AG10803 (cell line): ENCODE data around the gene NMT1.

Source experiments
- DNase-seq: peaks from one replicate; pipeline ENCODE4 v3.0.0; 2010; ENCODE audit warnings: low read depth
- H3K4me3 ChIP-seq: 2 replicates; pipeline ENCODE4 v1.5.1; 2011; ENCODE audit warnings: mild to moderate bottlenecking, low read length, control low read depth
- TF ChIP-seq, protein P1 (sequence below): conservative IDR thresholded peaks from 2 replicates; pipeline ENCODE4 v1.5.1; 2011; ENCODE audit warnings: mild to moderate bottlenecking, low read length, control low read depth, inconsistent platforms

NMT1 gene

DNA sequence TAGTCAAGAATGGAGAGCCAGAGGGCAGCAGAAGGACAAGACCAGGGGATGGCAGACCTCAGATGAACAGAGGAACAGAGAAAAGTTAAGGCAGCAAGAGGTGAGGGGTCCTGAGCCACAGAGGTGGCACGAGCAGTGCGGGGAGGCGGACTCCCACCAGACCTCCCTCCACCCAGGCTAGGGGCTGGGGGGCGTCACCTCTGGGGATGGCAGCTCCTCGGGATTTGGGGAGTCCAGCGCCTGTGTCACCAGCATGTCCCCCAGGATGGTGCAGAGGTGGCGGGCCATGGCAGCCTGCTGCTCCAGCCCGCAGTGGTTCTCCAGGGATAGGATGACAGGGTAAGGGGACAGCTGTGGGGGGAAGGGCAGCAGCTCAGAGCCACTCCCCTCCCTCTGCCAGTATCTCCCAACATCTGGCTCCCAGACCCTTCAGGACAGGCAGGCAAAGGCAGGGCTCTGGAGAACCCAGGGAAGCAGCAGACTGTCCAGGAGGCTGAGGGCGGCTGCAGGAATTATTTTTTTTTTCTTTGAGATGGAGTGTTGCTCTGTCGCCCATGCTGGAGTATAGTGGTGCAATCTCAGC is 55.4 kb downstream of the NMT1 start:
- H3K4me3 ChIP-seq = no peak overlapping the region
- no peak for DNase-seq
- TF ChIP-seq, protein P1, sequence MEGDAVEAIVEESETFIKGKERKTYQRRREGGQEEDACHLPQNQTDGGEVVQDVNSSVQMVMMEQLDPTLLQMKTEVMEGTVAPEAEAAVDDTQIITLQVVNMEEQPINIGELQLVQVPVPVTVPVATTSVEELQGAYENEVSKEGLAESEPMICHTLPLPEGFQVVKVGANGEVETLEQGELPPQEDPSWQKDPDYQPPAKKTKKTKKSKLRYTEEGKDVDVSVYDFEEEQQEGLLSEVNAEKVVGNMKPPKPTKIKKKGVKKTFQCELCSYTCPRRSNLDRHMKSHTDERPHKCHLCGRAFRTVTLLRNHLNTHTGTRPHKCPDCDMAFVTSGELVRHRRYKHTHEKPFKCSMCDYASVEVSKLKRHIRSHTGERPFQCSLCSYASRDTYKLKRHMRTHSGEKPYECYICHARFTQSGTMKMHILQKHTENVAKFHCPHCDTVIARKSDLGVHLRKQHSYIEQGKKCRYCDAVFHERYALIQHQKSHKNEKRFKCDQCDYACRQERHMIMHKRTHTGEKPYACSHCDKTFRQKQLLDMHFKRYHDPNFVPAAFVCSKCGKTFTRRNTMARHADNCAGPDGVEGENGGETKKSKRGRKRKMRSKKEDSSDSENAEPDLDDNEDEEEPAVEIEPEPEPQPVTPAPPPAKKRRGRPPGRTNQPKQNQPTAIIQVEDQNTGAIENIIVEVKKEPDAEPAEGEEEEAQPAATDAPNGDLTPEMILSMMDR = no peak

DNA sequence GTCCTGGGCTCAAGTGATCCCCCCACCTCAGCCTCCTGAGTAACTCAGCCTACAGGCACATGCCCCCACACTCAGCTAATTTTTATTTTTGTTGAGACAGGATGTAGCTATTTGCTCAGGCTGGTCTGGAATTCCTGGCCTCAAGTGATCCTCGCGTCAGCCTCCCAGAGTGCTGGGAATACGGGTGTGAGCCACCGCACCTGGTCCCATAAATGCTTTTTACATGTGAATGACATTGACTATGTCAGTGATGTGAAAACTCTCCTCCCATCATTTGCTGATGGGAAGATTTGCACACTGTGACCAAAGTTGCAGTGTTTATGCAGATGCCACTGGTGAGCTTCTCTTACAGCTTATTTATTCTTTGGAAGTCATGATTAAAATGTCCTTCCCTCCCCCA is 56.2 kb downstream of the NMT1 start:
- TF ChIP-seq, protein P1 = no peak
- DNase-seq = no peak

DNA sequence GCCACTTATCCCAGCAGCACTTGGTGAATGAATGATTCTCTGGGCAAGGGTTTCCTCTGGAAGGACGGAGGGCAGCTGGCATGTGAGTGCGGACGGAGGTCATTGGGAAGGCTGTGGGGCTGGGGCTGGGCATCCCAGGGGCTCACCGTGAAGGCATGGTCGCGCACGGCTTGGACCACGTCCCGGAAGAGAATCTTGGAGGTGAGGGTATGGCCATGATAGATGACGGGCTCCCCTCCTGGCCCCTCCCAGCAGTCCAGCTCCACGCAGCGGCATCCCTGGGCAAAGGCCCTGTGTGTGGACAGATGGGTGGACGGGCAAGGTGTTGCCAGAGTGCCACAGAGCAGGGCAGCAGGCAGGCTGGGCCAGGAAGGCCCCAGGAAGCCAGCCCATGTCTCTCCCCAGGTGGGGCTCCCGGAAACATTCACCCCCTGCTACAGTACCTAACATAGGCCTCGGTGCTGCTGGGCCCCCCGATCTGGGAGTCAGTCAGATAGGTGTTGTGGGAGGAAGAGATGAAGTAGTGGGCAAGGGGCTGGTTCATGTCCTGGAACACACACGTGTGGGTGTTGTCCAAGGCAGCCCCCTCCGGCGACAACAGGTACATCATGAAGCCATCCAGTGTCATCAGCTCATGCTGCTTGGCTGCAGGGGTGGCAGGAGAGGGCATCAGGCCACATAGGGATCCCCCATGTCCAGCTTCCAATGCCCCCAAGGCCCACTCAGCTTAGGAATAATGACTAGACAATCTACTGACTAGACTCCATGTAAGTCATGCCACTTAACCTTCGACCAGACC is 56.9 kb downstream of the NMT1 start:
- no peak for DNase-seq
- H3K4me3 ChIP-seq = no peak overlapping the region
- TF ChIP-seq, protein P1 = no peak

More for the DNA sequence above, 56.2 kb downstream of the NMT1 start:
- no peak overlapping the region for H3K4me3 ChIP-seq

DNA sequence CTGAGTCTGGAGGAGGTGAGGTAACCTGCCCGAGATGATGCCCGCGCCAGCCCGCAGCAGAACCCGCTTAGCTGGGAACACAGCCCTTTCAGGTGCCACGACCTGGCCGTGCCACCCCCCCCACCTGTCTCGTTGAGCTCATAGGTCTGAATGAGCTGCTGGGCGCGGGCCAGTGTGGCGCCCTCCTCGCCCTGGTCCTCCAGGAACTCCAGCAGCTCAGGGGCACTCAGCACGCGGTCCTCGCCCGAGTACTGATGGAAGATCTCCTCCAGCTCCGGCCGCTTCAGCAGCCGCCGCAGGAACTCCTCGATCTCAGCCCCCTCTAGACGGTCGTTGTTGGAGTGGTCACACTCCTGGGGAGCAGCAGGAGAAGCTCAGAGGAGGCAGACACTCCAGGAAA is 57.6 kb downstream of the NMT1 start:
- no peak for DNase-seq
- TF ChIP-seq, protein P1 = no peak
- H3K4me3 ChIP-seq = no peak overlapping the region

DNA sequence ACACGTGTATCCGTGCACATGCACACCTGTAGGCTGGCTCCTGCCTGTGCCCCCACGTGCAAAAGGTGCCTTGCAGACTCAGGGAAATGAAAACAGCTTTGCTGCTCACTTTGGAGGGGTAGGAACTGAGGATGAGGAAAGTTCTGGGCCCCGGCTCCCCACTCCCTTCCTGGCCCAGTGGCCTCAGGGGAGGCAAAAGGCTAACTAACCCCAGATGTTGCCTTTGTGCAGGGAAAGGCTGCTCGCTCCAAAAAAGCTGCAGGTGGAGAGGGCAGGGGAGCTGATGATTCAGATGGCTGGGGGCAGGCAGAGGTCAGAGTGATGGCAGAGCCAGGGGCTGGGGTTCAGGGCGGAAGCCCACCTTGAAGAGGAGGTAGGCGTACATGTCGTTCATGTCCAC is 58.8 kb downstream of the NMT1 start:
- H3K4me3 ChIP-seq = no peak overlapping the region
- TF ChIP-seq, protein P1 = no peak
- DNase-seq = no peak

DNA sequence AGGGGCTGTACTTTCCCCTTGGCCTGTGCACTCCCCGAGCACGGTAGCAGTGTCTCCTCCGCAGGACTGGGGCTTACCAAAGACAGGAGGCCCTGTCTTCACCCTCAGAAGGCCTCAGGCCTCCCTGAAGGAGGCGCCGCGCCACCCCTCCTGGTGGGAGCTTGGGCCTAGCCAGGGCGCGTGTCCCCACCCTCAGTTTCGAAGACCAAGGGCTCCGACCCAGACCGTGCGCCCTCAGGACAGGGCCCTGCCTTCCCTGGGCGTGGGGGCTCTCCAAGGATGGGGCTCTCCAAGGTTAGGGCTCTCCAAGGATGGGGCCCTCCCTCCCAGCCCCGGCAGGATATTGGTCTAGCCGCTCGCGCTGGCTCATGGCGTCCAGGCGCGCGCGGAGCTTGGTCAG is 59.4 kb downstream of the NMT1 start:
- TF ChIP-seq, protein P1 = no peak
- no peak overlapping the region for H3K4me3 ChIP-seq
- DNase-seq = no peak

DNA sequence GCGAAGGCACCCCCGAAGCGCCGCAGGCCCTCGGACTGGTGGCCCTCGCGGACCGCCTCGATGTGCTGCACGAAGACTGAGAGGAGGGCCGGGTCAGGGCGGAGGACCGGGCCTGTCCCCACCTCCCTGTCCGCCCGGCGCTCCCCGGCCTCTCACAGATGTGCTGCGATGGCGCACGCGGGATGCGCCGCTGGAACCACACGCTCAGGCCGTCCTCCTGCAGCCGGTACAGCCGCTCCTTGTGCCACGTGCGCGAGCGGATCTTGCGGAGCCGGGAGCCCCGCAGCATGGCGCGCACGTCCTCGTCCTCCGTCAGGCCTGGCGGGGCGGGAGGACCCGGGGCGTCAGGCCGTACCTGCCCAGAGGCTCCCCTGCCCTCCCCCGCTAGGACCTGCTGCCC is 59.9 kb downstream of the NMT1 start:
- H3K4me3 ChIP-seq = no peak overlapping the region
- TF ChIP-seq, protein P1 = no peak
- DNase-seq = no peak
